Fibroblast of the aortic adventitia (primary cell): Measurements from ENCODE around the gene DDRGK1. TPM values are rescaled to one million over a fixed set of nuclear protein-coding genes. Genes with fewer than 3 reads are reported as not detected.
"Not testable (repeated sequence)": the region's sequence is repeated elsewhere in the genome, so short reads cannot be mapped to it uniquely, and the experiment has no call there.

Experiments used
- DNase-seq: peaks from one replicate; pipeline ENCODE4 v3.0.0-alpha.2; 2010; ENCODE audit warnings: low read depth
- H3K4me3 ChIP-seq: 2 replicates; pipeline ENCODE4 v1.5.1; 2011; ENCODE audit warnings: low read depth, mild to moderate bottlenecking, control low read depth, low read length, moderate library complexity
- CTCF ChIP-seq: IDR thresholded peaks from 2 replicates; pipeline ENCODE4 v1.5.1; 2011; ENCODE audit warnings: mild to moderate bottlenecking, low read length, control low read depth, inconsistent platforms; ENCODE audit not compliant: insufficient read depth
- total RNA-seq: library from RNA; depleted of rRNA; stranded (reverse); fragments of >200 nt; gene quantifications from 2 replicates; pipeline ENCODE4 v1.2.3, GENCODE V29; 2012; ENCODE audit warnings: low replicate concordance

Gene DDRGK1
- total RNA-seq, 1 donor = 24.9 TPM

DNA sequence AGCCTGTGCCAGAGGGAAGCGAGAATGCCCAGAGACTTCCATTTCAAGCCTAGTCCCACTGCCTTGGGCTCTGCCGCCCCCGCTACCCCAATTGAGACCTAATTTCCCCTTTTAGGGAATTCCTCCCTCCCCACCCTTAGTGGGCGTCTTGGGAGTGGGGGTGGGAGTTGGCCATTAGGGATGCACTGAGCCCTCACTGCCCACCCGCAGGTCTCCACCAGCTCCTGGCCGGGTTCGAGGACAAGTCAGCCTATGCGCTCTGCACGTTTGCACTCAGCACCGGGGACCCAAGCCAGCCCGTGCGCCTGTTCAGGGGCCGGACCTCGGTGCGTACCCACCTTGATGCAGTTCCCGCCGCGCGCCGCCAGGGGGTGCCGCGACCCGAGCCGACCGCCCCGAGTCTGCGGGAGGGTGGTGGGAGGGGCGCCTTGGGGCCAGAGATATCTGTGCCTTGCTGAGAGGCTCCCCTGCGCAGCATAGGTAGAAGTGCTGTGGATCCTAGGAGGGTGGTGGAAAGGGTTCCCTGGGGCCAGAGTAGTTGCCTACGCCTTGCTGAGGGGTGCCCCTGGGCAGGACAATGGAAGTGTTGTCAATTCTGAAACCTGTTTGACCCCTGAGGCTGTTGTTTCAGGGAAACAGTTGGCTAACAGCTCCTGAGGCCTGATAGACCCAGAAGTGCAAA, 14.0 kb upstream of the DDRGK1 start:
- TF ChIP-seq CTCF = peak; percentile 76
- no peak overlapping the region for H3K4me3 ChIP-seq
- DNase-seq = peak; percentile 24

- H3K4me3 ChIP-seq, DNase-seq: not testable (repeated sequence)
Observed at GRCh38 chr20:3215359-3215917, 11.0 kb upstream of the DDRGK1 start.

- TF ChIP-seq CTCF = no peak
- no peak overlapping the region for H3K4me3 ChIP-seq
- DNase-seq = no peak
Observed at GRCh38 chr20:3213226-3213625, 8.7 kb upstream of the DDRGK1 start.

DNA sequence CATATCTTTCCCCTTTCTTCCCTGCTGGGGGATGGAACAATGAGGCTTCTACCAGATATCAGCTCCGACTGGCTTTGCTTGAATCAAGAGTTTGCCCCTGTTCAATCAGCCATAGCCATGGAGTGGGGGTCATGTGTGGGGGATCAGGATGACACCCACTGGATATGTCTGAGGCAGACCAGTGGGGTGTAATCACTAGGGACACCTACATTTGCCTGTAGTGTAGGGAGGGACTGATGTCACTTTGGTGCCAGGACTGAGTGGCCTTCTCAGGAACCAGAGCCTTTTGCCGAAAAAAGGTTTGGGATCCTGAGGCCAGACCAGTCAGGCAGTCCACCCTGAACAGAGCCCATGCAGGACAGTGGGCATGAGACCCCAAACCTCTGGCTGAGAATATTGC, 5.9 kb upstream of the DDRGK1 start:
- no peak for TF ChIP-seq CTCF
- H3K4me3 ChIP-seq = peak overlapping the region; percentile 95
- DNase-seq = no peak

GRCh38 chr20:3209946-3210317, 5.5 kb upstream of the DDRGK1 start:
- TF ChIP-seq CTCF = no peak
- peak overlapping the region; percentile 95 for H3K4me3 ChIP-seq
- peak; percentile 26 for DNase-seq

GRCh38 chr20:3209257-3209945, 4.9 kb upstream of the DDRGK1 start, which contains the start of gene ITPA:
ITPA (plus strand) TSS chr20:3209498; CDS start chr20:3209552, 54 bp downstream.
- H3K4me3 ChIP-seq = peak within 1 kb of the TSS; percentile 95
- DNase-seq = peak; percentile 37
- no peak for TF ChIP-seq CTCF

- TF ChIP-seq CTCF = no peak
- peak; percentile 24 for DNase-seq
- peak overlapping the region; percentile 95 for H3K4me3 ChIP-seq
Observed at GRCh38 chr20:3208786-3209256, 4.3 kb upstream of the DDRGK1 start.
